K562 (cell line): Measurements from ENCODE around the gene RHOT1. TPM values are rescaled to one million over a fixed set of nuclear protein-coding genes. Genes with fewer than 3 reads are reported as not detected.

ENCODE experiments used
- ATAC-seq: fragments of 200-7000 bp; cut with Tn5 transposase; 3 replicates; pipeline ENCODE4 v1.9.1; 2020; ENCODE audit warnings: moderate library complexity
- BruUV-seq: library from RNA; stranded (reverse); fragments of 400-500 nt; replicated peaks from 2 replicates; lab custom pipeline; 2021; lab: Mats Ljungman, UMichigan
- CTCF ChIA-PET: fragments of 300-600 bp; formaldehyde crosslinking; extraction: SDS; loops from one replicate; lab custom pipeline; 2021; ENCODE audit warnings: low intra/inter-chr PET ratio; lab: Yijun Ruan, JAX
- POLR2A ChIA-PET: fragments of 300-600, 350-650 bp; sonication (Branson Sonifier 250); formaldehyde crosslinking; extraction: SDS; loops from one replicate; lab custom pipeline; 2021; ENCODE audit warnings: antibody characterized with exemption, inconsistent platforms; lab: Yijun Ruan, JAX
- DNase-seq, 4 experiments: peaks; one replicate each; pipeline versions ENCODE4 v3.0.0 to v3.0.0-alpha.2; 2011 to 2018; ENCODE audit warnings: low spot score in 3 of 4, mixed read lengths in 3 of 4; ENCODE audit errors: extremely low read depth in 1 of 4
- FAIRE-seq: peaks from 2 replicates; lab custom pipeline; 2011; peaks lifted over from hg19 to GRCh38; lab: Jason Lieb, UNC
- H2AFZ ChIP-seq: 2 replicates; pipeline ENCODE4 v1.6.0; 2011; ENCODE audit warnings: low read depth, low read length, control low read depth, inconsistent platforms
- H3K27ac ChIP-seq: fragments of 200-600 bp; 3 replicates; pipeline ENCODE4 v1.8.0; 2011; ENCODE audit warnings: low read depth, mild to moderate bottlenecking, control low read depth, inconsistent platforms, low read length, moderate library complexity, mixed read lengths; ENCODE audit errors: extremely low read depth
- H3K27me3 ChIP-seq, 2 experiments: fragments of 300-600 bp in 1 of 2; 2 replicates in 1 of 2; 3 replicates in 1 of 2; pipeline versions ENCODE4 v1.6.0 to v1.8.0; 2011; ENCODE audit warnings: inconsistent platforms in 2 of 2, low read length in 2 of 2, mild to moderate bottlenecking in 1 of 2, mixed read lengths in 1 of 2, moderate library complexity in 1 of 2; ENCODE audit not compliant: control insufficient read depth in 2 of 2, insufficient read depth in 2 of 2
- H3K36me3 ChIP-seq: fragments of 300-600 bp; 3 replicates; pipeline ENCODE4 v1.8.0; 2011; ENCODE audit warnings: mild to moderate bottlenecking, low read length, inconsistent platforms; ENCODE audit not compliant: control insufficient read depth, insufficient read depth
- H3K4me1 ChIP-seq, 2 experiments: fragments of 200-600 bp in 1 of 2; replicated peaks in 1 of 2; 2 replicates in 1 of 2; 3 replicates in 1 of 2; pipeline versions ENCODE4 v1.5.1 to v1.8.0; 2011; ENCODE audit warnings: inconsistent platforms in 2 of 2, low read length in 2 of 2, mild to moderate bottlenecking in 1 of 2, mixed read lengths in 1 of 2, moderate library complexity in 1 of 2; ENCODE audit not compliant: control insufficient read depth in 2 of 2, insufficient read depth in 2 of 2
- H3K4me2 ChIP-seq: 2 replicates; pipeline ENCODE4 v1.6.1; 2011; ENCODE audit warnings: low read length, control low read depth, inconsistent platforms, mixed read lengths; ENCODE audit not compliant: insufficient read depth
- H3K4me3 ChIP-seq: fragments of 200-600 bp; sonication (generic), shearing (Covaris generic); 2 replicates; pipeline ENCODE4 v1.5.1; 2016; ENCODE audit warnings: control low read depth, inconsistent platforms
- H3K79me2 ChIP-seq: fragments of 200-600 bp; 3 replicates; pipeline ENCODE4 v1.8.0; 2011; ENCODE audit warnings: low read length, inconsistent platforms; ENCODE audit not compliant: control insufficient read depth, insufficient read depth
- H3K9ac ChIP-seq, 2 experiments: 2 replicates each; pipeline versions ENCODE4 v1.6.0 to v1.6.1; 2011; ENCODE audit warnings: low read depth in 2 of 2, low read length in 2 of 2, control low read depth in 1 of 2, inconsistent platforms in 1 of 2, mild to moderate bottlenecking in 1 of 2, mixed read lengths in 1 of 2; ENCODE audit not compliant: insufficient read depth in 1 of 2
- H3K9me1 ChIP-seq: one replicate; pipeline ENCODE4 v1.6.0; 2011; ENCODE audit warnings: inconsistent platforms, mild to moderate bottlenecking, low read length, moderate library complexity; ENCODE audit not compliant: control insufficient read depth, insufficient read depth
- H3K9me3 ChIP-seq: replicated peaks from 2 replicates; pipeline ENCODE4 v1.5.1; 2011; ENCODE audit warnings: low read depth, low read length, inconsistent platforms; ENCODE audit not compliant: control insufficient read depth, insufficient read depth
- H4K20me1 ChIP-seq: replicated peaks from 2 replicates; pipeline ENCODE4 v1.6.1; 2011; ENCODE audit warnings: low read length, inconsistent platforms, mixed read lengths; ENCODE audit not compliant: control insufficient read depth, insufficient read depth
- ZC3H11A ChIP-seq: IDR thresholded peaks from 2 replicates; pipeline ENCODE4 v1.6.1; 2012; ENCODE audit warnings: low read depth, low read length, improper control_type of control experiment
- ZNF316 ChIP-seq: fragments of 450-650 bp; IDR thresholded peaks from 2 replicates; pipeline ENCODE4 v1.6.1; 2016
- ZNF699 ChIP-seq: fragments of 250-450 bp; sonication (Bioruptor Pico); IDR thresholded peaks from 2 replicates; pipeline ENCODE4 v1.8.0; 2021; ENCODE audit warnings: mild to moderate bottlenecking, moderate library complexity; ENCODE audit not compliant: insufficient replicate concordance
- WGBS: fragments of 100-300 bp; shearing (Covaris generic); methylation state at CpG from one replicate; pipeline ENCODE4 v1.1.6; 2016; ENCODE audit warnings: low coverage, mixed read lengths; ENCODE audit not compliant: insufficient coverage; ENCODE audit errors: missing lambda C conversion rate; 5-methylcytosine and 5-hydroxymethylcytosine counted together
- in situ Hi-C: fragments of 300-500 bp; cut with MboI; formaldehyde crosslinking; loops from 4 replicates; pipeline ENCODE4 v1.15.0; 2018; ENCODE audit warnings: inconsistent platforms, mixed read lengths
- intact Hi-C: fragments of 100-400 bp; cut with micrococcal nuclease; formaldehyde crosslinking; loops from 2 replicates; pipeline ENCODE4 v1.14.2; 2022
- polyA plus RNA-seq, 8 experiments: library from polyadenylated mRNA; depleted of rRNA in 4 of 8; stranded (reverse) in 5 of 8; unstranded in 3 of 8; fragments of >200 nt; fragmentation: Nextera tagmentation in 2 of 8; fragmentation: Illumina TruSeq in 1 of 8; extraction: Ambion mirVana in 2 of 8; extraction: Trizol in 1 of 8; gene quantifications; 2 replicates each; pipeline versions ENCODE4 v1.2.1 to v1.2.3, GENCODE V29; 2011 to 2014; ENCODE audit warnings: inconsistent platforms in 1 of 8, missing spikeins in 1 of 8
- total RNA-seq, 7 experiments: library from RNA; depleted of rRNA in 6 of 7; stranded (reverse); fragments of >200 nt in 6 of 7; fragmentation: Illumina TruSeq in 2 of 7; extraction: Trizol in 2 of 7; gene quantifications; 2 replicates each; pipeline versions ENCODE4 v1.2.1 to v1.2.3, GENCODE V29; 2011 to 2021; ENCODE audit warnings: low replicate concordance in 1 of 7

The RHOT1 gene
- total and polyA plus RNA-seq, 9 of the 15 experiments (the other 6 are each of a cell fraction or from before 2014, with no cell fraction given), result 23.0 to 101 (median 32.2) TPM

DNA sequence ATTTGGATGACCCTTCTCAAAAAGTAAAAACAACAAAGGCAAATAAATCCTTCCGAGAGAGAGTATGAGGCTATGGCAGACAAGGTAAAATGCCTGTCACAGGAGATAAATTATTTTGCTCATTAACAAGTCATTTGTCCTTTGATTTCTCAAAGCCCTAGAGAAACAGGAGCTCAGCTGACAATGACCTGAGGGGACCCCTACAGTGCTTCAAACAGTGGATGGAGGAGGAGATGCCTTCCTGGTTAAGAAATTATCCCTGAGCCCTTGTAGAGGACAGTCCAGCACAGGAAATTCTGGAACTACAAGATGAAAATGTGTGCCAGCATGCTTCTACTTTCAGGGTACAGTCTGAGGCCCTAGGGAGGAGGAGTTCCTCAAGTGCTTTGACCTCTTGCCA lies 99.3 kb downstream of the RHOT1 start (continued):
- TF ChIP-seq ZNF699 (CRISPR knock-in tag), result no peak

DNA sequence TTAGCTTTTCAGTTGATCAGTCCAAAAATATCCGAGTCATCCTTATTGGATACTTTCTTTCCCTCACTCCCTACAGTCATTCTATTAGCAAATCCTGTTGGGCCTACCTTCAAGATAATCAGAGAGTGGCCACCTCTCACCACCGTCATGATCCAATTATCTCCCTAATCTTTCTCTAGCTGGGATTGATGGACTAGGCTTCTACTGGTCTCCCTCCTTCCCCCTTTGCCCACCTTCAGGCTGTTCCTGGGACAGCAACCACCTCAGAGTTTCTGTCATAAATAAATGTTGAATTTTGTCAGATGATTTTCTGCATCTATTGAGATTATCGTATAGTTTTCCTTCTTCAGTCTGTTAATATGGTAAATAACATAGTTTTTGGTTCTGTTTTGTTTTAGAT lies 107.2 kb downstream of the RHOT1 start:
- Histone ChIP-seq H3K9ac (no peak overlapping the region), H3K79me2 (no peaks in the 10 kb centered on the region), H3K27ac (no peak overlapping the region), H3K4me1 (peaks cover 0 to 6% of the 10 kb centered on the region in 2 experiments; a peak in 1 of 5 replicates), H3K27me3 (peaks cover 8 to 15% of the 10 kb centered on the region in 2 experiments; a peak in 4 of 5 replicates), H3K9me1 (no peaks in the 10 kb centered on the region), H2AFZ (no peak overlapping the region), H3K36me3 (no peaks in the 10 kb centered on the region; the same call in 2 of the 3 replicates), H3K4me3 (no peak overlapping the region), H4K20me1 (peaks cover 5% of the 10 kb centered on the region; the same call in 1 of the 2 replicates), H3K4me2 (no peak overlapping the region), H3K9me3 (no peaks in the 10 kb centered on the region)
- FAIRE-seq (no peak), ATAC-seq (no peak), DNase-seq (no peak)
- no TSS peak for BruUV-seq
- 9% methylated on average over 3 of the region's 3 CpGs for WGBS
- CTCF ChIA-PET, result no interaction called here
- no peak for TF ChIP-seq ZC3H11A
- TF ChIP-seq ZNF316, result 0 out of 2 replicates have a peak, but pooled peaks have one; percentile 11
- in situ Hi-C loops (loop anchor here (5.0 kb wide), 1 partner anchor 68 kb away; no protein-coding TSS in a partner anchor), intact Hi-C loops (no loop called here)
- POLR2A ChIA-PET, result interaction anchor here (1.2 kb wide), 1 partner anchor 57 kb away, joined by 3 read pairs; no protein-coding TSS in a partner anchor
